ENCODE data around the gene RIN1.
"Not testable (repeated sequence)": the region's sequence is repeated elsewhere in the genome, so short reads cannot be mapped to it uniquely, and the experiment has no call there.

RIN1 gene

DNA sequence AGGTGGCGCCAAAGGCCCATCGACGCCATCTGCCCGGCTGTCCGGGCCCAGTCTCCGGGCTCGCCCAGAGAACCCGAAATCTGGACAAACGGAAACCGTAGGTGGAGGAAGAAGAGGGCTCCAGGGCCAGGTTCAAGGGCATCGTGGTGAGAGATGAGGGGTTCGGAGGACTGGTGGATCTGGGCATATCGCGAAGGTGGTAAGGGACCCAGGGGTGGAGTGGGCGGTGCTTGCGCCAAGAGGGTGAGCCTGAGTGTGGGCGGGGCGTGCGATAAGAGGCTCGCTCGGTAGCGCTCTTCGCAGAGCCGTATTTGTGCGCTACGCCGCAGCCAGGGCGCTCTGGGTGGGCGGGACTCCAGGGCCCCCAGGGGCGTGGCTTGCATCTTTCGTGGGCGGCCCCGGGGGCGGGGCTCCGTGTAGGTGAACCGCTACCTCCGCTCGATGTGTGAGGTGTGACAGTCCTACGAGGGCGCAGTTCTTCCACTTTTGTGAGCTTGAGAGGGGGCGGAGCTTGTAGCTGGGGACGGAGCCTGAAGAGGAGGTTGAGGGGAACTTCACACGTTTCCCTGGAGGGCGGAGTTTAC, 24.2 kb downstream of the RIN1 start:
- peak overlapping the region; percentile 87 for H2BK15ac ChIP-seq (ENCODE audit: low read depth, poor library complexity, severe bottlenecking)
- under 1% methylated on average over 42 of the region's 44 CpGs for WGBS
- H3K23ac ChIP-seq (ENCODE audit: low read length in 2 of 2): no peak overlapping the region
- peak overlapping the region; percentile 91 for H2BK120ac ChIP-seq (ENCODE audit: low read depth, low read length)
- peaks cover 8 to 17% of the 10 kb centered on the region in 2 experiments for H3K36me3 ChIP-seq (ENCODE audit: control insufficient read depth in 1 of 2, insufficient read depth in 2 of 2, low read depth in 1 of 2, low read length in 2 of 2)
- H3K4me1 ChIP-seq (ENCODE audit: control insufficient read depth, insufficient read depth, low read depth, low read length): peaks cover 37% of the 10 kb centered on the region
- peak overlapping the region; percentile 49 to 87 for H2BK12ac ChIP-seq (ENCODE audit: low read length in 2 of 2)
- H3K4ac ChIP-seq (ENCODE audit: low read depth in 1 of 2, low read length in 2 of 2): peak overlapping the region; percentile 22 to 78
- peaks cover 5% of the 10 kb centered on the region for H3K79me1 ChIP-seq (replicated peaks; ENCODE audit: low read length, poor library complexity, severe bottlenecking)
- peak overlapping the region; percentile 5 for H2BK5ac ChIP-seq (ENCODE audit: low read depth, low read length, poor library complexity, severe bottlenecking)
- peak overlapping the region; percentile 88 for H3K4me2 ChIP-seq (ENCODE audit: low read length, poor library complexity, severe bottlenecking)
- peaks cover 0 to 5% of the 10 kb centered on the region in 2 experiments for H3K27me3 ChIP-seq (ENCODE audit: control insufficient read depth in 1 of 2, insufficient read depth in 1 of 2, low read length in 2 of 2)
- H4K8ac ChIP-seq (ENCODE audit: low read length): peak overlapping the region; percentile 80
- no peaks in the 10 kb centered on the region for H3K9me3 ChIP-seq (ENCODE audit: control insufficient read depth, low read length)
- no peak overlapping the region for H2AK5ac ChIP-seq (ENCODE audit: low read length, severe bottlenecking)
- H3K18ac ChIP-seq (ENCODE audit: low read depth in 1 of 2, low read length in 2 of 2): peak overlapping the region; percentile 86 to 95
- H3K14ac ChIP-seq (ENCODE audit: low read length in 2 of 2): no peak overlapping the region
- H4K91ac ChIP-seq (ENCODE audit: low read length): peak overlapping the region; percentile 89
- peak overlapping the region; percentile 92 for H3K27ac ChIP-seq (ENCODE audit: low read length, poor library complexity, severe bottlenecking)
- H2AFZ ChIP-seq (ENCODE audit: low read depth, low read length): peak overlapping the region; percentile 29
- DNase-seq: peak; percentile 94
- H3K9ac ChIP-seq (ENCODE audit: low read length): peak overlapping the region; percentile 77
- H3K4me3 ChIP-seq (ENCODE audit: insufficient read depth in 1 of 2, low read depth in 1 of 2, low read length in 2 of 2): peak overlapping the region; percentile 54 to 73

DNA sequence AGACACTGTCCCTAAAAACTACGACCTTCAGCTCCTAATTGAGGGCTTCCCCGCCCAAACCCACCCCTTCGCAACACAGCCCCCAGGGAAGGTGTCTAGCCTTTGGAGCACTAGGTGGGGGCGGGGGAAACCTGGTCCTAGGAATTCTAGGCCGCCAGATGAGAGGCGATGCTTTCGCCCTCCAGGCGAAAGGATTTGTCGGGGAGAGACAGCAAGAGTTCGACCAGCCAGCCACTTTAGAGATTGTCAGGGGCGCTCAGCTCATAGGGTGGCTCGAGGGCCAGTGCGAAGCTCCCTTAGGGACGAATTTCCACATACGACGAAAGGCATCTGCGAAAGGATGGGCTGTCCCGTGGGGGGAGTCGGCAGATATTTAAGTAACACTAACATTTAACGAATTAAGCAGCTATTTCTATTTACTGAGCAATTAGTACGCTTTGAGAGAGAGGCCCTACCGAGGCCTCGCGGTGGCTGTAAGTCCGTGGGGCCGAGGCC, 24.7 kb downstream of the RIN1 start:
- Histone ChIP-seq H2BK15ac (ENCODE audit: low read depth, poor library complexity, severe bottlenecking) (peak overlapping the region; percentile 92), H3K14ac (ENCODE audit: low read length in 2 of 2) (no peak overlapping the region), H3K4me2 (ENCODE audit: low read length, poor library complexity, severe bottlenecking) (no peak overlapping the region), H4K8ac (ENCODE audit: low read length) (no peak overlapping the region), H3K27me3 (ENCODE audit: control insufficient read depth in 1 of 2, insufficient read depth in 1 of 2, low read length in 2 of 2) (peaks cover 0 to 5% of the 10 kb centered on the region in 2 experiments), H3K23ac (ENCODE audit: low read length in 2 of 2) (no peak overlapping the region), H2AK5ac (ENCODE audit: low read length, severe bottlenecking) (no peak overlapping the region), H3K9ac (ENCODE audit: low read length) (peak overlapping the region; percentile 77), H2AFZ (ENCODE audit: low read depth, low read length) (no peak overlapping the region), H3K9me3 (ENCODE audit: control insufficient read depth, low read length) (no peaks in the 10 kb centered on the region), H3K4me3 (ENCODE audit: insufficient read depth in 1 of 2, low read depth in 1 of 2, low read length in 2 of 2) (peak overlapping the region in 1 of 2 experiments; percentile 73), H2BK12ac (ENCODE audit: low read length in 2 of 2) (no peak overlapping the region), H3K79me1 (replicated peaks; ENCODE audit: low read length, poor library complexity, severe bottlenecking) (peaks cover 3% of the 10 kb centered on the region), H4K91ac (ENCODE audit: low read length) (no peak overlapping the region), H3K36me3 (ENCODE audit: control insufficient read depth in 1 of 2, insufficient read depth in 2 of 2, low read depth in 1 of 2, low read length in 2 of 2) (peaks cover 8 to 17% of the 10 kb centered on the region in 2 experiments), H3K18ac (ENCODE audit: low read depth in 1 of 2, low read length in 2 of 2) (peak overlapping the region in 1 of 2 experiments; percentile 28), H3K4ac (ENCODE audit: low read depth in 1 of 2, low read length in 2 of 2) (no peak overlapping the region), H2BK5ac (ENCODE audit: low read depth, low read length, poor library complexity, severe bottlenecking) (no peak overlapping the region), H3K4me1 (ENCODE audit: control insufficient read depth, insufficient read depth, low read depth, low read length) (peaks cover 31% of the 10 kb centered on the region), H3K27ac (ENCODE audit: low read length, poor library complexity, severe bottlenecking) (peak overlapping the region; percentile 92), H2BK120ac (ENCODE audit: low read depth, low read length) (no peak overlapping the region)
- no peak for DNase-seq
- 34% methylated on average over 19 of the region's 26 CpGs for WGBS

DNA sequence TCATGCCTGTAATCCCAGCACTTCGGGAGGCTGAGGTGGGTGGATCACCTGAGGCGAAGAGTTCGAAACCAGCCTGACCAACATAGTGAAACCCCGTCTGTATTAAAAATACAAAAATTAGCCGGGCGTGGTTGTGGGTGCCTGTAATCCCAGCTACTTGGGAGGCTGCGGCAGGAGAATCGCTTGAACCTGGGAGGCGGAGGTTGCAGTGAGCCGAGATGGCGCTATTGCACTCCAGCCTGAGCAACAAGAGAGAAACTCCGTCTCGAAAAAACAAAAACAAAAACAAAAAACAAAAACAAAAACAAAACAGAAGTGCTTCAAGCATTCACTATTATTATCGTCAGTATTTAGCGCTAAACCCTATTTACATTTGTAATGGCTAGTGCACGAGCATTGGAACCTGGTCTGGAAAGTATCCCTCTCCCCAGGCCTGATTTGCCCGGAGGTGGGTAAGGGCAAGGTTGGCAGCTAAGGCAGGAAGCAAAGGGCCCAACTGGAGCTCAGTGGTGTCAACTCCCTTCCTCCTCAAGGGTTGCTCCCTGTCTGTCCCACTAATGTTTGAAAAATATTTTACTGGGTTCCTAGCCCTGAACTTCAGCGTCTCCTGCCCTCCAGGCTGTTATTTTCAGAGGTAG, 25.3 kb downstream of the RIN1 start:
- H3K27me3 ChIP-seq (ENCODE audit: control insufficient read depth in 1 of 2, insufficient read depth in 1 of 2, low read length in 2 of 2); H3K18ac ChIP-seq (ENCODE audit: low read depth in 1 of 2, low read length in 2 of 2): not testable (repeated sequence)
- WGBS: 92% methylated on average over 16 of the region's 18 CpGs

DNA sequence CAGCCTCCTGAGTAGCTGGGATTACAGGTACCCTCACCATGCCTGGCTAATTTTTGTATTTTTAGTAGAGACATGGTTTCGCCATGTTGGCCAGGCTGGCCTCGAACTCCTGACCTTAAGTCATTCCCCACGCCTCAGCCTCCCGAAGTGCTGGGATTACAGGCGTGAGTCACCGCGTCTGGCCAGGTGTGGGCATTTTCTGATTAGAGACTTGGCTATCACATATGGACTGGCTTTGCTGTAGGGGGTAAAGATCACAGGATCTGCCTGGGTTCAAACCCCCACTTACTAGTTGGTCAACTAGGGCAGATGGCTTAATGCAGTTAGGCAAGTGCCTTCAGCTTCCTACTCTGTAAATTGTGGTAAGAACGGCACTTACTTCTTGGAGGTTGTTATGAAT, 25.9 kb downstream of the RIN1 start:
- DNase-seq: no peak
- no peaks in the 10 kb centered on the region for H3K79me1 ChIP-seq (replicated peaks; ENCODE audit: low read length, poor library complexity, severe bottlenecking)
- H2AK5ac ChIP-seq (ENCODE audit: low read length, severe bottlenecking): no peak overlapping the region
- no peak overlapping the region for H4K8ac ChIP-seq (ENCODE audit: low read length)
- H3K9me3 ChIP-seq (ENCODE audit: control insufficient read depth, low read length): no peaks in the 10 kb centered on the region
- no peak overlapping the region for H4K91ac ChIP-seq (ENCODE audit: low read length)
- H2BK12ac ChIP-seq (ENCODE audit: low read length in 2 of 2): no peak overlapping the region
- no peak overlapping the region for H3K18ac ChIP-seq (ENCODE audit: low read depth in 1 of 2, low read length in 2 of 2)
- 80% methylated on average over 8 of the region's 8 CpGs for WGBS
- H3K9ac ChIP-seq (ENCODE audit: low read length): no peak overlapping the region
- no peak overlapping the region for H3K27ac ChIP-seq (ENCODE audit: low read length, poor library complexity, severe bottlenecking)
- H3K4ac ChIP-seq (ENCODE audit: low read depth in 1 of 2, low read length in 2 of 2): no peak overlapping the region
- peaks cover 0 to 11% of the 10 kb centered on the region in 2 experiments for H3K36me3 ChIP-seq (ENCODE audit: control insufficient read depth in 1 of 2, insufficient read depth in 2 of 2, low read depth in 1 of 2, low read length in 2 of 2)
- H3K4me3 ChIP-seq (ENCODE audit: insufficient read depth in 1 of 2, low read depth in 1 of 2, low read length in 2 of 2): no peak overlapping the region
- no peak overlapping the region for H3K14ac ChIP-seq (ENCODE audit: low read length in 2 of 2)
- no peak overlapping the region for H3K4me2 ChIP-seq (ENCODE audit: low read length, poor library complexity, severe bottlenecking)
- peaks cover 2 to 5% of the 10 kb centered on the region in 2 experiments for H3K27me3 ChIP-seq (ENCODE audit: control insufficient read depth in 1 of 2, insufficient read depth in 1 of 2, low read length in 2 of 2)
- H3K23ac ChIP-seq (ENCODE audit: low read length in 2 of 2): no peak overlapping the region
- no peak overlapping the region for H2BK5ac ChIP-seq (ENCODE audit: low read depth, low read length, poor library complexity, severe bottlenecking)
- no peak overlapping the region for H2AFZ ChIP-seq (ENCODE audit: low read depth, low read length)
- no peak overlapping the region for H2BK120ac ChIP-seq (ENCODE audit: low read depth, low read length)
- H3K4me1 ChIP-seq (ENCODE audit: control insufficient read depth, insufficient read depth, low read depth, low read length): peaks cover 21% of the 10 kb centered on the region
- no peak overlapping the region for H2BK15ac ChIP-seq (ENCODE audit: low read depth, poor library complexity, severe bottlenecking)

More for the DNA sequence above, 25.3 kb downstream of the RIN1 start:
- not testable (repeated sequence) for H3K14ac ChIP-seq (ENCODE audit: low read length in 2 of 2); DNase-seq; H2BK120ac ChIP-seq (ENCODE audit: low read depth, low read length); H2BK12ac ChIP-seq (ENCODE audit: low read length in 2 of 2); H3K79me1 ChIP-seq (replicated peaks; ENCODE audit: low read length, poor library complexity, severe bottlenecking); H4K8ac ChIP-seq (ENCODE audit: low read length); H3K4me2 ChIP-seq (ENCODE audit: low read length, poor library complexity, severe bottlenecking); H3K23ac ChIP-seq (ENCODE audit: low read length in 2 of 2); H2AFZ ChIP-seq (ENCODE audit: low read depth, low read length); H2AK5ac ChIP-seq (ENCODE audit: low read length, severe bottlenecking); H2BK5ac ChIP-seq (ENCODE audit: low read depth, low read length, poor library complexity, severe bottlenecking); H3K4me3 ChIP-seq (ENCODE audit: insufficient read depth in 1 of 2, low read depth in 1 of 2, low read length in 2 of 2); H3K27ac ChIP-seq (ENCODE audit: low read length, poor library complexity, severe bottlenecking); H4K91ac ChIP-seq (ENCODE audit: low read length); H3K4ac ChIP-seq (ENCODE audit: low read depth in 1 of 2, low read length in 2 of 2); H3K9me3 ChIP-seq (ENCODE audit: control insufficient read depth, low read length)
- Histone ChIP-seq H3K36me3 (ENCODE audit: control insufficient read depth in 1 of 2, insufficient read depth in 2 of 2, low read depth in 1 of 2, low read length in 2 of 2) (peaks cover 4 to 17% of the 10 kb centered on the region in 2 experiments), H2BK15ac (ENCODE audit: low read depth, poor library complexity, severe bottlenecking) (peak overlapping the region; percentile 92), H3K4me1 (ENCODE audit: control insufficient read depth, insufficient read depth, low read depth, low read length) (peaks cover 25% of the 10 kb centered on the region), H3K9ac (ENCODE audit: low read length) (peak overlapping the region; percentile 77)

Data from mesenchymal stem cell (in vitro differentiated cells and primary cell).